SK-N-SH (cell line): ENCODE results near the gene CLDN19. TPM values are rescaled to one million over a fixed set of nuclear protein-coding genes. Genes with fewer than 3 reads are reported as not detected.

Experiments used
- CTCF ChIA-PET: fragments of 300-600, 350-600 bp; formaldehyde crosslinking; extraction: SDS; loops from one replicate; lab custom pipeline; 2021; lab: Yijun Ruan, JAX
- POLR2A ChIA-PET: fragments of 350-600 bp; sonication (Branson Sonifier 250); formaldehyde crosslinking; extraction: SDS; loops from one replicate; lab custom pipeline; 2020; ENCODE audit warnings: antibody characterized with exemption, inconsistent platforms; lab: Yijun Ruan, JAX
- DNase-seq: peaks from one replicate; pipeline ENCODE4 v3.0.0; 2012
- H2AFZ ChIP-seq: fragments of 200-600 bp; sonication (generic); 2 replicates; pipeline ENCODE4 v1.8.1; 2016; ENCODE audit warnings: antibody characterized with exemption, mild to moderate bottlenecking, low read depth
- H3F3A ChIP-seq: fragments of 200-600 bp; sonication (generic); replicated peaks from 2 replicates; pipeline ENCODE3; 2016; ENCODE audit warnings: antibody characterized with exemption, mild to moderate bottlenecking; ENCODE audit not compliant: insufficient read depth
- H3K27ac ChIP-seq, 2 experiments: fragments of 200-500 bp in 1 of 2; fragments of 200-600 bp in 1 of 2; sonication (Bioruptor generic) in 1 of 2; sonication (generic), shearing (Covaris generic) in 1 of 2; 2 replicates each; pipeline versions ENCODE4 v1.5.1 to v1.6.1; 2014 to 2016; ENCODE audit warnings: low read depth in 2 of 2, inconsistent platforms in 1 of 2, low read length in 1 of 2, mild to moderate bottlenecking in 1 of 2, mixed read lengths in 1 of 2
- H3K27me3 ChIP-seq: fragments of 200-600 bp; sonication (generic), shearing (Covaris generic); 2 replicates; pipeline ENCODE4 v1.6.1; 2016; ENCODE audit warnings: mixed run types; ENCODE audit not compliant: insufficient read depth
- H3K36me3 ChIP-seq, 2 experiments: fragments of 200-500 bp in 1 of 2; fragments of 200-600 bp in 1 of 2; sonication (Bioruptor generic) in 1 of 2; sonication (generic) in 1 of 2; replicated peaks in 1 of 2; 2 replicates each; pipeline versions ENCODE3 to v1.5.1; 2014 to 2016; ENCODE audit warnings: low read length in 1 of 2, mild to moderate bottlenecking in 1 of 2; ENCODE audit not compliant: insufficient read depth in 2 of 2, control insufficient read depth in 1 of 2
- H3K4me1 ChIP-seq, 2 experiments: fragments of 200-500 bp in 1 of 2; fragments of 200-600 bp in 1 of 2; sonication (Bioruptor generic) in 1 of 2; sonication (generic), shearing (Covaris generic) in 1 of 2; 2 replicates each; pipeline versions ENCODE4 v1.5.1 to v1.6.1; 2014 to 2016; ENCODE audit warnings: low read depth in 1 of 2, low read length in 1 of 2, mixed run types in 1 of 2; ENCODE audit not compliant: insufficient read depth in 2 of 2, control insufficient read depth in 1 of 2
- H3K4me2 ChIP-seq: fragments of 200-600 bp; sonication (generic), shearing (Covaris generic); 2 replicates; pipeline ENCODE4 v1.6.1; 2017; ENCODE audit warnings: mixed run types
- H3K4me3 ChIP-seq, 2 experiments: fragments of 200-500 bp in 1 of 2; fragments of 200-600 bp in 1 of 2; sonication (Bioruptor generic) in 1 of 2; sonication (generic), shearing (Covaris generic) in 1 of 2; 2 replicates each; pipeline versions ENCODE4 v1.5.1 to v1.8.1; 2014 to 2016; ENCODE audit warnings: low read depth in 2 of 2, inconsistent platforms in 1 of 2, low read length in 1 of 2, mild to moderate bottlenecking in 1 of 2, mixed read lengths in 1 of 2, moderate library complexity in 1 of 2
- H3K79me2 ChIP-seq: fragments of 200-600 bp; sonication (generic); 2 replicates; pipeline ENCODE4 v1.8.1; 2017; ENCODE audit warnings: mild to moderate bottlenecking; ENCODE audit not compliant: insufficient read depth
- H3K9ac ChIP-seq: fragments of 200-600 bp; sonication (generic); 2 replicates; pipeline ENCODE4 v1.6.1; 2017; ENCODE audit warnings: mixed run types
- H3K9me2 ChIP-seq: fragments of 200-600 bp; sonication (generic); 2 replicates; pipeline ENCODE4 v1.6.1; 2017; ENCODE audit warnings: mixed run types
- H3K9me3 ChIP-seq: fragments of 200-600 bp; sonication (generic); 2 replicates; pipeline ENCODE4 v1.6.1; 2017; ENCODE audit warnings: mixed run types, mild to moderate bottlenecking, moderate library complexity
- H4K20me1 ChIP-seq: fragments of 200-600 bp; sonication (generic); 2 replicates; pipeline ENCODE4 v1.6.1; 2017; ENCODE audit warnings: mild to moderate bottlenecking, mixed run types; ENCODE audit not compliant: insufficient read depth
- EP300 ChIP-seq, 2 experiments: IDR thresholded peaks; 2 replicates each; pipeline versions ENCODE4 v1.4.0 to v1.6.1; 2012; ENCODE audit warnings: borderline replicate concordance in 1 of 2, low read depth in 1 of 2, low read length in 1 of 2
- EZH2phosphoT487 ChIP-seq: fragments of 200-600 bp; sonication (generic); IDR thresholded peaks from 2 replicates; pipeline ENCODE4 v1.6.1; 2017; ENCODE audit warnings: low read depth, mixed run types, mild to moderate bottlenecking, antibody characterized with exemption, moderate library complexity, borderline replicate concordance
- JUND ChIP-seq: IDR thresholded peaks from 2 replicates; pipeline ENCODE4 v1.4.0; 2012
- MXI1 ChIP-seq: IDR thresholded peaks from 2 replicates; pipeline ENCODE4 v1.6.1; 2012; ENCODE audit warnings: mild to moderate bottlenecking, low read depth, low read length, improper control_type of control experiment
- NFIC ChIP-seq: IDR thresholded peaks from 2 replicates; pipeline ENCODE4 v1.4.0; 2012; ENCODE audit warnings: borderline replicate concordance
- NRF1 ChIP-seq: IDR thresholded peaks from 2 replicates; pipeline ENCODE4 v1.6.1; 2012; ENCODE audit warnings: low read depth, mild to moderate bottlenecking, low read length
- REST ChIP-seq: IDR thresholded peaks from 2 replicates; pipeline ENCODE4 v1.6.1; 2012; ENCODE audit warnings: mild to moderate bottlenecking, low read depth, low read length, moderate library complexity
- SIN3A ChIP-seq: IDR thresholded peaks from 2 replicates; pipeline ENCODE4 v1.6.1; 2012; ENCODE audit warnings: low read depth, mild to moderate bottlenecking, low read length, moderate library complexity, borderline replicate concordance
- SMC3 ChIP-seq: IDR thresholded peaks from 2 replicates; pipeline ENCODE4 v1.6.1; 2012; ENCODE audit warnings: low read depth, low read length, improper control_type of control experiment
- USF1 ChIP-seq: IDR thresholded peaks from 2 replicates; pipeline ENCODE4 v1.4.0; 2012; ENCODE audit warnings: low read depth, borderline replicate concordance
- YY1 ChIP-seq: IDR thresholded peaks from 2 replicates; pipeline ENCODE4 v1.4.0; 2012; ENCODE audit warnings: low read depth, mild to moderate bottlenecking
- WGBS: methylation state at CpG from one replicate; pipeline ENCODE4 v1.1.6; 2017; ENCODE audit warnings: low lambda C conversion rate; 5-methylcytosine and 5-hydroxymethylcytosine counted together
- polyA plus RNA-seq, 3 experiments: library from polyadenylated mRNA; depleted of rRNA; stranded (reverse); fragments of >200 nt; gene quantifications; 2 replicates each; pipeline ENCODE4 v1.2.3, GENCODE V29; 2012
- TF ChIP-seq, protein P1 (sequence below): fragments of 150-350 bp; IDR thresholded peaks from 2 replicates; pipeline ENCODE4 v1.6.1; 2017; ENCODE audit warnings: antibody characterized with exemption, low read length, low read depth, borderline replicate concordance
- TF ChIP-seq, protein P2 (sequence below): IDR thresholded peaks from 2 replicates; pipeline ENCODE4 v1.4.0; 2012; ENCODE audit warnings: low read depth, borderline replicate concordance
- TF ChIP-seq, protein P3 (sequence below): IDR thresholded peaks from 2 replicates; pipeline ENCODE4; 2012

CLDN19 gene
- polyA plus RNA-seq, 1 of the 3 experiments (the other 2 are of a cell fraction), result not detected

DNA sequence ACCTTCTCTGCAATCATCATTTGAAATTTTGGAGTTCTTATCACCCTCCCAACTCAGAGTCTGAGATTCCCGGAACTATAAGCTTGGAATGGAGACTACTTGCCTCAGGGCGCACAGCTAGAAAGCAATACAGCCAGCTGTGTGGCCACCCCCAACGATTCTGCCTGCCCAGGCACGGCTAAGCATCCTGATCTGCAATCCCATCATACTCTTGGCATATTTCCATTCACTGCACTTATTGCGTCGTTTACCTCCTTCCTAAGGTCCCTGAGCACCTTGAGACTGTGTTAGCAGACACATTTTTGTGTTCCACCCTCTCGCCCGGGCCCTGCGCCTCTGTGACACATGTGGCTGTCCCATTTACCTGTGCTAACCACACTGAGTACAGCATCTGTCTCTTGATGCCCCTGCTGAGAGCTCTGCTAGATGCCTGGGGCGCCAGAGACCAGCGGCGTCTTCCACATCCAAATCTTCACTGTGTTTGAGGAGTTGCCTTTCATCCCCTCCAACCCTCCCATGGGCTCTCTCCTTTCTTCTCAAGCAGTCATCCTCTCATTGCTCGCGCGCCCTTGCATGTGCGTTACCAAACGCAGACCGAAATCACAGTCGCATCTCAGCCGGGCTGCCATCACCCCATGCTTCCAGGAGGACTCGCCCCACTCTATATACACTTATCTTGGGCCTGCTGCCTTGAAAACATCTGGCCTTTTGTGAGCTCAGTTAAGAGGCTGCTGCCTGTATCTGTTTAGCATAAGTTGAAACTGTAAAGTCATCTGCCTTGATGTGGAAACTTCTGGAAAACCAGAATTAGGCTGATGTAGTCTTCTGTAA lies 3.5 kb upstream of the CLDN19 start:
- no peak overlapping the region for H3K4me3 ChIP-seq
- TF ChIP-seq, protein P1, sequence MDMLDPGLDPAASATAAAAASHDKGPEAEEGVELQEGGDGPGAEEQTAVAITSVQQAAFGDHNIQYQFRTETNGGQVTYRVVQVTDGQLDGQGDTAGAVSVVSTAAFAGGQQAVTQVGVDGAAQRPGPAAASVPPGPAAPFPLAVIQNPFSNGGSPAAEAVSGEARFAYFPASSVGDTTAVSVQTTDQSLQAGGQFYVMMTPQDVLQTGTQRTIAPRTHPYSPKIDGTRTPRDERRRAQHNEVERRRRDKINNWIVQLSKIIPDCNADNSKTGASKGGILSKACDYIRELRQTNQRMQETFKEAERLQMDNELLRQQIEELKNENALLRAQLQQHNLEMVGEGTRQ, result no peak
- TF ChIP-seq JUND, result no peak
- 0 out of 2 replicates have a peak, but pooled peaks have one; percentile 46 for TF ChIP-seq MXI1
- H3K9me2 ChIP-seq, result no peaks in the 10 kb centered on the region
- H3K79me2 ChIP-seq, result no peaks in the 10 kb centered on the region
- peaks cover 0 to 20% of the 10 kb centered on the region in 2 experiments; a peak in 1 of 4 replicates for H3K4me1 ChIP-seq
- H3K36me3 ChIP-seq, result peaks cover 8 to 21% of the 10 kb centered on the region in 2 experiments
- ChIA-PET POLR2A (interaction anchor here (1.4 kb wide), 1 partner anchor 62 kb away, joined by 7 read pairs; the partner anchor contains the start of gene YBX1), CTCF (interaction anchor here (0.8 to 2.6 kb wide), 3 partner anchors 13 to 330 kb away, joined by 4 to 15 read pairs (median 5); no protein-coding TSS in a partner anchor)
- 68% methylated on average over 21 of the region's 21 CpGs for WGBS
- no peaks in the 10 kb centered on the region for H4K20me1 ChIP-seq
- H3K27ac ChIP-seq, result no peak overlapping the region; a peak in 1 of 4 replicates
- H3K9ac ChIP-seq, result no peak overlapping the region
- peak; percentile 78 for DNase-seq
- no peaks in the 10 kb centered on the region for H3K9me3 ChIP-seq
- H3K27me3 ChIP-seq, result no peaks in the 10 kb centered on the region
- H3K4me2 ChIP-seq, result no peak overlapping the region
- no peak overlapping the region for H2AFZ ChIP-seq
- no peaks in the 10 kb centered on the region for H3F3A ChIP-seq

DNA sequence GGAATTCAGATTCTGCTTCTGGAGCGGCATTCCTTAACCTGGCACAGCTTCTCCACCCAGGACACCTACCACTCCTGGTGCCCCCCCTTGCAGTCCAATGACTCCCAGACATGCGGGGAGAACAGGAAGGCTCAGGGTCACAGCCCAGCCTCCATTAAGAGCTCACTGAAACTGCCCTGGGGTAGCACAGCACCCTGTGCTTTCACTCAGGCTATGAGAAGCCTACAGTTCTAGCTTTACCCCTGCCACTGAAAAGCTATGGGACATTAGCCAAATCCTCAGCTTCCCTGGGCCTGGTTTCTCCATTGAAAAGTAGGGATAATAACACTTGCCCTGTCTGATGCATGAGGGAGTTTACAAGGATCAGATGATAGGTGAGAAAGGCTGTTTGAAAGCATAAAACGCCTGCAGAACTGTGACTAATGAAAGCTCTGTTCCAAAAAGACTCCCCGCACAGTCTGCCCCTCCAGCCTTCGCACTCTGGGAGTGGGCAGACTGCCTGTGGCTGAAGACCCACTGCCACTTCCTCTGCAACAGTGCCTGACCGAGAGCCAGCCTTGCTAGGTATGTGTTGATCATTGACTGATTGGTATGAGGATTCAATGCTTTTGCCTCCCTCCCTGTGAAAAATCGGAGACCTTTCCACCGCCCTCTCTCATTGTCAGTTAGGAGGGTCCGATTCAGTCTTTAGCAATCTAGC lies 2.7 kb upstream of the CLDN19 start:
- Histone ChIP-seq H4K20me1 (no peaks in the 10 kb centered on the region), H3K9me2 (no peaks in the 10 kb centered on the region), H3K79me2 (no peaks in the 10 kb centered on the region), H3K4me2 (no peak overlapping the region), H3F3A (no peaks in the 10 kb centered on the region), H3K27me3 (no peaks in the 10 kb centered on the region), H3K27ac (peak overlapping the region in 1 of 2 experiments; percentile 39; a peak in 2 of 4 replicates), H3K4me3 (no peak overlapping the region), H3K4me1 (peaks cover 0 to 20% of the 10 kb centered on the region in 2 experiments; a peak in 1 of 4 replicates), H3K9ac (no peak overlapping the region), H2AFZ (no peak overlapping the region), H3K36me3 (peaks cover 8 to 16% of the 10 kb centered on the region in 2 experiments), H3K9me3 (no peaks in the 10 kb centered on the region)
- peak; percentile 41 for DNase-seq
- ChIA-PET POLR2A (interaction anchor here (1.4 kb wide), 1 partner anchor 61 kb away, joined by 7 read pairs; the partner anchor contains the start of gene YBX1), CTCF (interaction anchor here (0.5 to 2.6 kb wide), 6 partner anchors 14 to 433 kb away, joined by 3 to 15 read pairs (median 4); no protein-coding TSS in a partner anchor)
- WGBS, result 82% methylated on average over 9 of the region's 9 CpGs
- TF ChIP-seq SMC3 (no peak), EZH2phosphoT487 (no peak), EP300 (IDR thresholded peaks at IDR 0.05; ENCODE audit: borderline replicate concordance in 1 of 2, low read depth in 1 of 2, low read length in 1 of 2) (no peak), USF1 (no peak), NFIC (no peak), YY1 (no peak), REST (no peak), SIN3A (no peak), NRF1 (no peak)
- TF ChIP-seq, protein P2, sequence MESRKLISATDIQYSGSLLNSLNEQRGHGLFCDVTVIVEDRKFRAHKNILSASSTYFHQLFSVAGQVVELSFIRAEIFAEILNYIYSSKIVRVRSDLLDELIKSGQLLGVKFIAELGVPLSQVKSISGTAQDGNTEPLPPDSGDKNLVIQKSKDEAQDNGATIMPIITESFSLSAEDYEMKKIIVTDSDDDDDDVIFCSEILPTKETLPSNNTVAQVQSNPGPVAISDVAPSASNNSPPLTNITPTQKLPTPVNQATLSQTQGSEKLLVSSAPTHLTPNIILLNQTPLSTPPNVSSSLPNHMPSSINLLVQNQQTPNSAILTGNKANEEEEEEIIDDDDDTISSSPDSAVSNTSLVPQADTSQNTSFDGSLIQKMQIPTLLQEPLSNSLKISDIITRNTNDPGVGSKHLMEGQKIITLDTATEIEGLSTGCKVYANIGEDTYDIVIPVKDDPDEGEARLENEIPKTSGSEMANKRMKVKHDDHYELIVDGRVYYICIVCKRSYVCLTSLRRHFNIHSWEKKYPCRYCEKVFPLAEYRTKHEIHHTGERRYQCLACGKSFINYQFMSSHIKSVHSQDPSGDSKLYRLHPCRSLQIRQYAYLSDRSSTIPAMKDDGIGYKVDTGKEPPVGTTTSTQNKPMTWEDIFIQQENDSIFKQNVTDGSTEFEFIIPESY, result no peak
- TF ChIP-seq, protein P3, sequence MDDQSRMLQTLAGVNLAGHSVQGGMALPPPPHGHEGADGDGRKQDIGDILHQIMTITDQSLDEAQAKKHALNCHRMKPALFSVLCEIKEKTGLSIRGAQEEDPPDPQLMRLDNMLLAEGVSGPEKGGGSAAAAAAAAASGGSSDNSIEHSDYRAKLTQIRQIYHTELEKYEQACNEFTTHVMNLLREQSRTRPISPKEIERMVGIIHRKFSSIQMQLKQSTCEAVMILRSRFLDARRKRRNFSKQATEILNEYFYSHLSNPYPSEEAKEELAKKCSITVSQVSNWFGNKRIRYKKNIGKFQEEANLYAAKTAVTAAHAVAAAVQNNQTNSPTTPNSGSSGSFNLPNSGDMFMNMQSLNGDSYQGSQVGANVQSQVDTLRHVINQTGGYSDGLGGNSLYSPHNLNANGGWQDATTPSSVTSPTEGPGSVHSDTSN, result no peak
